GM13977 (cell line): ENCODE results near the gene NTRK2.

ENCODE experiments used
- DNase-seq: peaks from one replicate; pipeline ENCODE4 v3.0.0; 2012; ENCODE audit warnings: low spot score
- in situ Hi-C: fragments of 300-500 bp; cut with MboI; formaldehyde crosslinking; loops from one replicate; pipeline ENCODE4 v1.12.0; 2022; ENCODE audit warnings: low sequenced_read_pairs, low pct_unique_long_range_greater_than_20kb, mixed read lengths, inconsistent platforms; ENCODE audit not compliant: unreplicated experiment
- TF ChIP-seq, protein P1 (sequence below): IDR thresholded peaks from 2 replicates; pipeline ENCODE4 v1.5.1; 2012; ENCODE audit warnings: mild to moderate bottlenecking, control low read depth; ENCODE audit not compliant: insufficient read depth; ENCODE audit errors: extremely low read depth, missing control alignments

Gene NTRK2

DNA sequence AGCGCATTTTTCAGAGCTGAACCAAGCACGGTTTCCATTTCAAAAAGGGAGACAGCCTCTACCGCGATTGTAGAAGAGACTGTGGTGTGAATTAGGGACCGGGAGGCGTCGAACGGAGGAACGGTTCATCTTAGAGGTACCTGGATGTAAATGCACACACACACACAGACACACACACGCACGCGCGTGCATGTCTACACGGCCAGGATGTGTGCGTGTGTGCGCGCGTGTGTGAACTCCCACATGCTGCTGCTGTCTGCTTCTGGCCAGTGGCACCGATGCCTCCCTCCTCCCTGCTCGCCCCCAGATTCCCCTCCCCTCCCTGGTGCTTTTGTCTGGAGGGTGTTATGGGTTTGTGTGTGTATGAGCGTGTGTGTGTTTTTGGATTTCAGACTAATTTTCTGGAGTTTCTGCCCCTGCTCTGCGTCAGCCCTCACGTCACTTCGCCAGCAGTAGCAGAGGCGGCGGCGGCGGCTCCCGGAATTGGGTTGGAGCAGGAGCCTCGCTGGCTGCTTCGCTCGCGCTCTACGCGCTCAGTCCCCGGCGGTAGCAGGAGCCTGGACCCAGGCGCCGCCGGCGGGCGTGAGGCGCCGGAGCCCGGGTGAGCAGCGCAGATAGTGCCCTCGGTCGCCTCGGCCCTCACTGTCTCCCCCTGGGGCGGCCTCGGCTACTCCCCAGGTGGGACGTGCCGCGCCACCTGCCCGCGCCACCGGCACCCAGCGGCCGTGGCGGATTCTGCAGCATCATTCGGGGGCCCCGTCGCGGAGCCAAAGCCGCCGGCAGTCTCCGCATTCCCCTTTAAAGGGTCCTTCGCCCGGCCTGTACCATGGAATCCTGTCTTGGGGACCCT is at the start of gene NTRK2:
Gene NTRK2, plus strand, starts transcription at position 442 of the 850 bp plus-strand sequence. CDS start 1,020 bp downstream, outside the sequence.
- in situ Hi-C loops, result no loop called here

DNA sequence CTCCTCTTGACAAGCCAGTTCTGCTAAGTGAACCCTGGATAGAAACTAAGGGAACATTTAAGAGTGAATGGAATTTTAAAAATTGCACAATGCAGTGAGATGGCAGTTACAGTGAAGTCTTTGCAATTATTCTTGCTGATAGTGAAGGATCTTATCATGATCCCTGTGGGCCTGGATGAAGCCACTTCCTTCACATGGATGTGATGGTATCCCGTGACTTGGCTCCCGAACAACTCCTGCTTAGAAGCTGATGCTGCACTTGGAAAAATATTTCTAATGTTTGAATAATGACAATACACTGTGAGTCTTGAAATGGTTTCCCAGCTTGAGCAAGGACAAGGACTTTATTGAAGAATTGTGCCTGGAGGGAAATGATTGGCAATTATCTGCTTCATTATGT is 49.2 kb upstream of the NTRK2 start:
- in situ Hi-C loops, result no loop called here
- DNase-seq, result no peak
- TF ChIP-seq, protein P1, sequence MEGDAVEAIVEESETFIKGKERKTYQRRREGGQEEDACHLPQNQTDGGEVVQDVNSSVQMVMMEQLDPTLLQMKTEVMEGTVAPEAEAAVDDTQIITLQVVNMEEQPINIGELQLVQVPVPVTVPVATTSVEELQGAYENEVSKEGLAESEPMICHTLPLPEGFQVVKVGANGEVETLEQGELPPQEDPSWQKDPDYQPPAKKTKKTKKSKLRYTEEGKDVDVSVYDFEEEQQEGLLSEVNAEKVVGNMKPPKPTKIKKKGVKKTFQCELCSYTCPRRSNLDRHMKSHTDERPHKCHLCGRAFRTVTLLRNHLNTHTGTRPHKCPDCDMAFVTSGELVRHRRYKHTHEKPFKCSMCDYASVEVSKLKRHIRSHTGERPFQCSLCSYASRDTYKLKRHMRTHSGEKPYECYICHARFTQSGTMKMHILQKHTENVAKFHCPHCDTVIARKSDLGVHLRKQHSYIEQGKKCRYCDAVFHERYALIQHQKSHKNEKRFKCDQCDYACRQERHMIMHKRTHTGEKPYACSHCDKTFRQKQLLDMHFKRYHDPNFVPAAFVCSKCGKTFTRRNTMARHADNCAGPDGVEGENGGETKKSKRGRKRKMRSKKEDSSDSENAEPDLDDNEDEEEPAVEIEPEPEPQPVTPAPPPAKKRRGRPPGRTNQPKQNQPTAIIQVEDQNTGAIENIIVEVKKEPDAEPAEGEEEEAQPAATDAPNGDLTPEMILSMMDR, result no peak

More for the DNA sequence above, at the start of gene NTRK2:
- peak; percentile 65 for DNase-seq
- TF ChIP-seq, protein P1, result no peak

DNA sequence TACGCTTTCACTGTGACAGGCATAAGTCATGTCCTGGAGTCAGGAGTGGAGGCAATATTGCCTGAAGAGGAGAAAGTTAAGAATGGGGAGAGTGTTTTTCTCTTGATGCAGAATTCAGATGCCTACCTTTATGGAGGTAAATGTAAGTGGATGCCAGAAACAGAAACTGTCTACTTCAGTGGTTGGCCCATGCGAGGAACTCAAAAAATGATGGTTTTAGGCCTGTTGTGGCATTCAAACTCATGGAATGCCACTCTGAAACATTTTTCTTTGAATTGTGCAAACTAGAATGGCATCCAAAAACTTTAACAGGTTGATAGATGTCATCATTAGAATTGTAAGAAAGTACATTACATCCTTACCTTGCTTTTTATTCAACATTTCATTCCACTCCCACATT is 47.7 kb upstream of the NTRK2 start:
- TF ChIP-seq, protein P1, result no peak
- in situ Hi-C loops, result no loop called here
- DNase-seq, result no peak

DNA sequence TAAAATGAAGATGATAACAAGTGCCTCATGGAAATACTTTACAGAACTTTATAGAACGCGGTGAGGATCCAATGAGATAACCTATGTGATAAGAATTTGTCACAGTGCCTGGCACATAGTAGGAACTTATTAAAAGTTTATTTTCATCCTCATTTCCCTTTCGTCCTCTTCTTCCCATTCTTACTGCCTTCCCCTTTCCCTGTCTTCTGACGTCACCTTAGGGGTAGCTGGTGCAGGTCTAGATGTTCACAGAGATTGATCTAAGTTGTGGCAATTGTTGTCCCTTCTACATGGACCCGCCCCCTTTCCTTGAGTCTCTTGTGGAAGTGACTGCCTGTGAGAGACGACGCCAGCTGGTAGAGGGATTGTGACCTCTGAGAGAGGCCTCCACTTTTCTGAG is 46.5 kb upstream of the NTRK2 start:
- no peak for DNase-seq

DNA sequence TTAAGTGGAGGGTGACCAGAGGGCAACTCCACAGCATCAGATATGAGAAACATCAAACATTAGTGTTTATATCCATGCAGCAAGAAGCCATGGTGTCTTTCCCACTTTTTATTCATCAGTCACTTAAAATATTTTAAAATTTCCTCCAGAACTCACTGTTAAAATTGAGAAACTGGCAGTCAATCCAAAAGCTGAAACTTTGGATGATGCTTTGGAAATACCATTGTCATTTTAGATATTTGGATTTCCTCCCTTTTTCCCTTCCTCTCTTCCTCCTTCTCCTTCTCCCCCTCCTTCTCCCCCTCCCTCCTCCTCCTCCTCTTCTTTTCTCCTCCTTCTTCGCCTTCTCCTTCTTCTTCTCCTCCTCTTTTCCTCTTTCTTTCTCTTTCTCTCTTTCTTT is 33.1 kb upstream of the NTRK2 start:
- in situ Hi-C loops, result no loop called here
- TF ChIP-seq, protein P1, result no peak
- no peak for DNase-seq

More for the DNA sequence above, 46.5 kb upstream of the NTRK2 start:
- TF ChIP-seq, protein P1, result no peak
- in situ Hi-C loops, result no loop called here

DNA sequence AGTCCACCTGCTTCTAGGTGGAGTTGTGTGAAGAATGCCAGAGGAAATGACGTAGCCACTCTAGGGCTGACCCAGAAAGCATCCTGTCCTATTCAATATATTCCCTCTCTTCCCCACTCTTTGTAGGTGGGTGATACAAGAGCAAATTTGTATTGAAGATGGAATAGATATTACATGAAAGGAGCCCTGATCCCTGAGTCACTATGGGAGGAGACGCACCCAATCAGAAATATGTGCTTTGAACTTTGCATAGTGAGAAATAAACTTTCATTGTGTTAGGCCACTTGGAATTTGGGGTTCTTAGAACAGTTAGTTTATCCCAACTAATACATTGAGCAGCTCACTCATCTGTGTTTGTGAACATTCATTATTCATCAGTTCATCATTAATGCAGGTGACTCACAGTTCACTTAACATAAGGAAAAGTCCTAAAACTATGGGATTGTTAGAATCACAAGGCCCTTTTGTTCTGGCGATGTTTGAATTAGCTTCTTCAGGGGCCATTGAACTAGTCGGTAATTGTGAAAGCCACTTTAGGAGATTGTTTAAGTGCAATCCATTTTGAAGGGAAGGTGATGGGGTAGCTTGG is 26.9 kb upstream of the NTRK2 start:
- TF ChIP-seq, protein P1, result no peak
- DNase-seq, result no peak

More for the DNA sequence above, 26.9 kb upstream of the NTRK2 start:
- in situ Hi-C loops, result no loop called here
